Activated T-helper 1 cell treated with anti-CD3 and anti-CD28 coated beads, Interleukin-12 subunit alpha, Interleukin-12 subunit beta, Interleukin-2, Interleukin-4 antibody, amounts not matched to agents 30 ng/mL and 10 ng/mL and 1 ng/mL, durations not matched to agents 14 hours and 24 hours and 36 hours (primary cell): Measurements from ENCODE around the gene PNPLA7. TPM values are rescaled to one million over a fixed set of nuclear protein-coding genes. Genes with fewer than 3 reads are reported as not detected.

Experiments used
- DNase-seq: peaks from one replicate; pipeline ENCODE4 v3.0.0; 2021; ENCODE audit warnings: low spot score
- H3K27ac Mint-ChIP-seq: one replicate; pipeline ENCODE4 v1.8.0; 2021; ENCODE audit warnings: mild to moderate bottlenecking, mixed read lengths
- H3K27me3 Mint-ChIP-seq: one replicate; pipeline ENCODE4 v1.8.0; 2022; ENCODE audit warnings: mild to moderate bottlenecking, moderate library complexity, mixed read lengths; ENCODE audit not compliant: insufficient read depth
- H3K36me3 Mint-ChIP-seq: one replicate; pipeline ENCODE4 v1.8.0; 2021; ENCODE audit warnings: low read depth, mixed read lengths
- H3K4me1 Mint-ChIP-seq: one replicate; pipeline ENCODE4 v1.8.0; 2021; ENCODE audit warnings: low read depth, mixed read lengths
- H3K4me3 Mint-ChIP-seq: one replicate; pipeline ENCODE4 v1.8.0; 2021; ENCODE audit warnings: mild to moderate bottlenecking, moderate library complexity, mixed read lengths
- H3K9me3 Mint-ChIP-seq: one replicate; pipeline ENCODE4 v1.8.0; 2021; ENCODE audit warnings: mixed read lengths
- intact Hi-C: fragments of 100-400 bp; cut with micrococcal nuclease; formaldehyde crosslinking; loops from one replicate; pipeline ENCODE4 v1.15.1; 2024
- total RNA-seq: library from RNA; stranded (reverse); gene quantifications from 2 replicates; pipeline ENCODE4 v1.2.3, GENCODE V29; 2022

The PNPLA7 gene
- total RNA-seq, 1 donor from 2014 or later: 1.2 TPM

DNA sequence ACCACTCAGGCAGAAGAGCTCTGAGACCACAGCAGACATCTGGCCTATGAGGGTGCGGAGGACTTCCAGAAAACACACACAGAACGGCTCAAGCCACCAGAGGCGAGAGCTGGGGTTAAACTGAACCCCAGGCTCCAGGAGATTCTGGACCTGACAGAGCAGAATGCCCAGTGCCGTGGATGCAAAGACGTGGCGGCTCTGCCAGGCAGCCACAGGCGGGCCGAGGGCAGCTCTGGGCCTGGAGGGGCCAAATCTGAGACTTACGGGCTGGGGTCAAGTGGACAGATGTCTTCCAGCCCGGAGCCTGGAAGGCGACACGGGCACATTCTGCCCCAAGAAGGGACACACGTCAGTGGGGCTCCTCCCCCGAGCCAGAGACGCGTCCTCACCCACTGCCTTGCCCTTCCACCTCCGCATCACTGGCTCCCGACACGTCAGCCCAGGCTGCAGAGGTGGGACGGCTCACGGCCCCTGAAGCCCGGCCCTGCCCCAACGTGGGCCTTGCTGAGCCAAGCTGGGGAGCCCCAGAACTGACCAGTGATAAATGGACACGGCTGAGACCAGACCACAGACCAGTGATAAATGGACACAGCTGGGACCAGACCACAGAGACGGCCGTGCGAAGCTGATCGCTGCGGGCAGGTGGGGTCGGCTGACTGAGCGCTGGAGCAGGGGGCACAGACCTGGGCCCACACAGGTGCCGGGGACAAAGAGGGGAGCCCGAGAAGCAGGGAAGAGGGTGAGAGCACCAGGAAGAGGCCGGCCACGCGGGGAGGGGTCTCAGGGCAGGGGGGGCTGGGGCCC, 50.1 kb downstream of the PNPLA7 start:
- Mint-ChIP-seq H3K36me3 (no peaks in the 10 kb centered on the region), H3K27ac (no peak overlapping the region), H3K4me3 (no peak overlapping the region), H3K9me3 (peaks cover 5% of the 10 kb centered on the region), H3K27me3 (no peaks in the 10 kb centered on the region), H3K4me1 (no peaks in the 10 kb centered on the region)
- no peak for DNase-seq
- intact Hi-C loops: no loop called here

DNA sequence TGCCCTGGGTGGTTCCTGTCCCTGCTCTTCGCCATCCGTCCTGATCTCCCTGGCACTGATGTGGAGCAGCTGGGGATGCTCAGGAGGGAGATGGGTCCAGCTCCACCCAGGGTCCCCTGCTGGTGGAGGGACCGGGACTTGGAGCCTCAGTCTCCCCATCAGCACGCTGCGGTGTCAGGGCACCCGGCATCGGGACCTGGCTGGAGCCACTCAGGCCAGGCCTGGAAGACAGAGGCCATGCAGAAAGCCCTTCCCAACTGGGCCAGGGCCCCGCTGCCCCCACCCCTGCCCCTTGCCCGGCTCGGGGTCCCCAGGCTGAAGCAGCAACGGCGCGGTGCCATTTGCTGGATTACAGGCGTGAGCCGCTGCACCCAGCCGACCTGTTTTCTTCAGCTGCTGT, 50.8 kb downstream of the PNPLA7 start:
- intact Hi-C loops: no loop called here
- no peaks in the 10 kb centered on the region for H3K4me1 Mint-ChIP-seq
- no peak overlapping the region for H3K27ac Mint-ChIP-seq
- no peak for DNase-seq
- H3K27me3 Mint-ChIP-seq: no peaks in the 10 kb centered on the region
- peaks cover 5% of the 10 kb centered on the region for H3K9me3 Mint-ChIP-seq
- H3K36me3 Mint-ChIP-seq: no peaks in the 10 kb centered on the region
- no peak overlapping the region for H3K4me3 Mint-ChIP-seq

- Mint-ChIP-seq H3K4me1 (no peaks in the 10 kb centered on the region), H3K9me3 (peaks cover 5% of the 10 kb centered on the region), H3K27ac (no peak overlapping the region), H3K4me3 (no peak overlapping the region), H3K36me3 (no peaks in the 10 kb centered on the region), H3K27me3 (no peaks in the 10 kb centered on the region)
- DNase-seq: no peak
- intact Hi-C loops: no loop called here
Observed at GRCh38 chr9:137498720-137499150, 51.5 kb downstream of the PNPLA7 start.

DNA sequence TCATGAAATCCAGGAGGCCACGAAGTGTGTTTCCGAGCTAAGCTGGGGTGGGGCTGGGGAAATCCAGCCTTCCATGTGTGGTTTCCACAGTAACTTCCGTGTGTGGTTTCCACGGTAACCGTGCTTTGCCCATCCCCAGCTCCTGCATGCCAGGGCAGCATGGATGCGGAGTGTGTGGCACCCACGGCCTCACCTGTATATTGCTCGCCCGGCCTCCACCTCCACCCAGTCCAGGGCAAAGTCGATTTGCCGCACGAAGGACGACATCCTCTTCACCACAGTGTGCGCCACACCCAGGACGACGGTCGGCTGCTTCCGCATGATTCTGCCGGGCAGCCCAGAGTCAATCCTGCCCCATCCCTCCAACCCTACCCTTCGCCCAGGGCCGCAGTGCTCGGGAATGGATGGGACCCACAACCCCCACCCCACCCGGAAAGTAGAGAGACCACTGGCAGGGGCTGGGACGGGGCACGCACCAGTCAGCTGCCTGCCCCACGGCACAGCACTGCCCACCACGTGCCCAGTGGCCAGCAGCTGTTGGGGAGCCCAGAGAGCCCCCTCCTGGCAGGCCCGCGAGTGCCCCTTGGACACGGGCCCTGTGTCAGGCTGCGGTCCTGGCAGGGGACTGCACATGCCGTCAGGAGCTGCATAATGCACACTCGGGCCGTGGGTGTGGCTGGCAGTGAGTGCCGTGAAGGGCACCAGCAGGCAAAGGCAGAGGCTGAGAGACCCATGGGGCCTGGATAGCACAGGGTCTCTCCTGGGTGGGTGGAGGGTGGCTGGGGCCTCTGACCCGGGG, 52.1 kb downstream of the PNPLA7 start:
- Mint-ChIP-seq H3K4me3 (no peak overlapping the region), H3K9me3 (peaks cover 5% of the 10 kb centered on the region), H3K27ac (no peak overlapping the region), H3K36me3 (no peaks in the 10 kb centered on the region), H3K4me1 (no peaks in the 10 kb centered on the region), H3K27me3 (no peaks in the 10 kb centered on the region)
- no peak for DNase-seq
- intact Hi-C loops: no loop called here

DNA sequence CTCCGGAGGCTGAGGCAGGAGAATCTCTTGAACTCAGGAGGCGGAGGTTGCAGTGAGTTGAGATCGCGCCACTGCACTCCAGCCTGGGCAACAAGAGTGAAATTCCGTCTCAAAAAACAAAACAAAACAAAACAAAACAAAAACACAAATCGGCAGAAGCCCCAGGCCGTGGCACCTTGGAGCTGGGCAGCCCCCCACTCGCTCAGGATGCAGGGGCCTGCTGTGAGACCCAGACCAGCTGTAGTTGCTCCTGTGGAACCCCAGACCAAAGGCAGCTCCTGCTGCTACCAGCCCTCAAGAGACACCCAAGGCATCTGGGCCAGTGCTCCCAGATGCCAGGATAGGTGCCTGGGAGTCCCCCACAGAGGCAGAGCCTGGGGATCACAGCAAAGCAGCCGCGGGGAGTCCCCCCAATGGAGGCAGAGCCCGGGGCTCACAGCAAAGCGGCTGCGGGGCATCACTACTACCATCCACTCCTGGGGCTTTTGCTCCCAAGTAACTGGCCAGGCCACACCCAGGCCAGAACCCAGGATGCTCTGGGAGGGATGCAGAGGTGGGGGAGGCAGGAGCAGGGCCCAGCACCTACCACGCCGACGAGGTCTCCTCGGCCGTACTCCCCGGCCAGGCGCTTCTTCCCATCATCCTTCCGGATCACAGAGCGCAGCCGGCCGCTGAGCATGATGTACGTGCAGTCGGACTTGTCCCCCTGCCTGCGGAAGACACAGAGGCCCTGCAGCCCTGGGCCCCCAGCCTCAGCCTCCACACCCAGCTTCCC, 53.4 kb downstream of the PNPLA7 start:
- Mint-ChIP-seq H3K27me3 (no peaks in the 10 kb centered on the region), H3K9me3 (no peaks in the 10 kb centered on the region), H3K4me1 (no peaks in the 10 kb centered on the region), H3K4me3 (no peak overlapping the region), H3K36me3 (no peaks in the 10 kb centered on the region), H3K27ac (no peak overlapping the region)
- no peak for DNase-seq
- intact Hi-C loops: no loop called here

DNA sequence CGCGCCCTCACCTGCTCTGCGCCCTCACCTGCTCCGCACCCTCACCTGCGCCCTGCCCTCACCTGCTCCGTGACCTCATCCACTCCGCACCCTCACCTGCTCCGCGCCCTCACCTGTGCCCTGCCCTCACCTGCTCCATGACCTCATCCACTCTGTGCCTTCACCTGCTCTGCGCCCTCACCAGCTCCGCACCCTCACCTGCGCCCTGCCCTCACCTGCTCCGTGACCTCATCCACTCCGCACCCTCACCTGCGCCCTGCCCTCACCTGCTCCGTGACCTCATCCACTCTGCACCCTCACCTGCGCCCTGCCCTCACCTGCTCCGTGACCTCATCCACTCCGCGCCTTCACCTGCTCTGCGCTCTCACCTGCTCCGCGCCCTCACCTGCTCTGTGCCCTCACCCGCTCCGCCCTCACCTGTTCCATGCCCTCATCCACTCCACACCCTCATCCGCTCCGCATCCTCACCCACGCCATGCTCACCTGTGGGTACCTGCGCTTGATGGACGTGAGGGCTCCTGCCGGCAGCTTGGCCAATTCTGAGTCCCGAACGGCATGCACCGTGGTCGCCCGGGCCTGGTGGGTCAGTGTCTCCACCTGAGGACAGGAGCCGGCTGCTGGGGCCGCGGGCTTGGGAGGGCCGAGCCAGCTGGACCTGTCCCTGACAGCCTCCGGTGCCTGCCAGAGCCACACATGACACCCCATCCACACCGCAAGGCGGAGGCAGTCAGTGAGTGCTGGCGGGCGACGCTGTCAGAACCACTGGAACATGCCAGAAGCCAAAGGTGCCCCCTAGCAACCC, 55.5 kb downstream of the PNPLA7 start:
- Mint-ChIP-seq H3K36me3 (no peaks in the 10 kb centered on the region), H3K4me3 (no peak overlapping the region), H3K27ac (no peak overlapping the region), H3K27me3 (no peaks in the 10 kb centered on the region), H3K4me1 (no peaks in the 10 kb centered on the region), H3K9me3 (no peaks in the 10 kb centered on the region)
- intact Hi-C loops: no loop called here
- DNase-seq: no peak

GRCh38 chr9:137494104-137494544, 56.1 kb downstream of the PNPLA7 start:
- H3K9me3 Mint-ChIP-seq: no peaks in the 10 kb centered on the region
- DNase-seq: no peak
- H3K27ac Mint-ChIP-seq: no peak overlapping the region
- H3K27me3 Mint-ChIP-seq: no peaks in the 10 kb centered on the region
- no peaks in the 10 kb centered on the region for H3K4me1 Mint-ChIP-seq
- no peaks in the 10 kb centered on the region for H3K36me3 Mint-ChIP-seq
- no peak overlapping the region for H3K4me3 Mint-ChIP-seq
- intact Hi-C loops: no loop called here

DNA sequence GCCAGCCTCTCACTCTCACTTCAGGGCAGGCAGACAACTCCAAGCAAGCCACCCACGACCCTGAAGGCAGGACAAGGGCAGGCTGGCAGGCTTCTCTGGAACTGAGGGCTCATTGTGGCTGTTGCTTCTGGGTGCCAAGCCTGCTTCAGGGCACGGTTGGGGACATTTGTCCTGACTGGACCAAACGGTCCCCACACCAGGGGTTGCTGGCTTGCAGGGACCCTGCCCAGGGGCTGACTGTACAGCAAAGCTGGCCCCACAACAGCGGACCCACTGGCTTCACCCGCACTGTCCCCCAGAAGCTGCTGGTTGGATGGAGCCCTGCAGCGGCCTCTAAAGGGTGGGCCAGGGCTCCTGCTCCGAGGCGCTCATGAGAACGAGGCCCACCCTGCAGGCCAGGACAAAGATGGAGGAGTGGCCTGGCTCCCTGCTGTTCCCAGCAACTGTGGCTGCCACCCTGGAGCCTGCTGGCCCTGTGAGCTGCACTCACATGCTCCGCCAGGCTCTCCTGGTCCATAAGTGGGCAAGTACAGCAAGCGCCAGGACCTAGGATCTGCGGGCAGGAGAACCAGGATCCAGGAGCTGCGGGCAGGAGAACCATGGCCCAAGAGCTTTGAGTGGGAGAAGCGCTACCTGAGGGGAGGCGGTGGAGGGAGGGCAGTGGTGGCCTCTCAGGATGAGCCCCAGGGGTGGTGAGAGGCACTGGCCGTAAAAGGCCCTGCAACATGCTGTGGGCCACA, 56.7 kb downstream of the PNPLA7 start:
- DNase-seq: no peak
- H3K27ac Mint-ChIP-seq: no peak overlapping the region
- H3K27me3 Mint-ChIP-seq: no peaks in the 10 kb centered on the region
- no peak overlapping the region for H3K4me3 Mint-ChIP-seq
- no peaks in the 10 kb centered on the region for H3K36me3 Mint-ChIP-seq
- no peaks in the 10 kb centered on the region for H3K4me1 Mint-ChIP-seq
- no peaks in the 10 kb centered on the region for H3K9me3 Mint-ChIP-seq
- intact Hi-C loops: loop anchor here (2.0 kb wide), 1 partner anchor 33 kb away; no protein-coding TSS in a partner anchor

- Mint-ChIP-seq H3K27me3 (no peaks in the 10 kb centered on the region), H3K4me1 (no peaks in the 10 kb centered on the region), H3K36me3 (no peaks in the 10 kb centered on the region), H3K27ac (no peak overlapping the region), H3K9me3 (no peaks in the 10 kb centered on the region), H3K4me3 (no peak overlapping the region)
- intact Hi-C loops: loop anchor here (1.0 to 2.0 kb wide), 2 partner anchors 32 to 59 kb away; partner anchors contain the start of gene MRPL41
- peak; percentile 8 for DNase-seq
Observed at GRCh38 chr9:137492464-137493363, 57.5 kb downstream of the PNPLA7 start.

DNA sequence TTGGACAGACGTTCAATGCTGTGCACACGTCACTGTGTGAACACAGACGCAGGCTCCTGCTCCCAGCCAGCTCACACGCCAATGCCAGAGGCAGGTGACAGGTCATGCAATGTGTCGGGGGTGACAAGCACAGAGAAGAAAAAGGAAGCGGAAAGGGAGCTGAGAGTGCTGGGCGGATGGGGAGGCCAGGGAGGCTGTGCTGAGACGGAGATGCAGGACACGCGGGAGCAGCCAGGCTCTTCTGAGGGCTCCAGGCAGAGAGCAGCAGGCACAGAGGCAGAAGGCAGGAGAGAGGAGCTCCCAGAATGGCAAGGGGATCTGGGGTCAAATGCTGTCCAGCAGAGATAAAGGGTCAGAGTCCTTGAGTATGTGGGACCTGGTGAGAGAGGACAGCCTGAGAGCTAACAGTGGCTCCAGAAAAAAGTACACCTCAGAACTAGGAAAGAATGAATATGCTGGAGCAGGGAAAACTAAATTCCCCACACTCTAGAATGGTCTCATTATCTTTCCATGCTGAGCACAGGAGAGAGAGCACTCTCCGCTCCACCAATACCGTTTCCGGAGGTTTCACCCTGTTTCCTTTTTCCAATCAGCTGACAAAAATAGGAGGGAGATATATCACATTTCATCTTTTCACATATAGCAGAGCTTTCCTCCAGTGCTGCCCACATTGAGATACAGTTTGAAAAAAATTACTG, 58.3 kb downstream of the PNPLA7 start:
- H3K27ac Mint-ChIP-seq: no peak overlapping the region
- H3K4me1 Mint-ChIP-seq: no peaks in the 10 kb centered on the region
- no peaks in the 10 kb centered on the region for H3K36me3 Mint-ChIP-seq
- no peak for DNase-seq
- intact Hi-C loops: loop anchor here (1.0 to 2.0 kb wide), 2 partner anchors 31 to 59 kb away; partner anchors contain the start of gene MRPL41
- no peaks in the 10 kb centered on the region for H3K27me3 Mint-ChIP-seq
- no peak overlapping the region for H3K4me3 Mint-ChIP-seq
- no peaks in the 10 kb centered on the region for H3K9me3 Mint-ChIP-seq
